HEK293T (cell line): ENCODE data around the gene CXCL11.

Experiments used
- BHLHE40 ChIP-seq: fragments of 450-650 bp; IDR thresholded peaks from 2 replicates; pipeline ENCODE4 v1.6.1; 2016; ENCODE audit warnings: mild to moderate bottlenecking, moderate library complexity, borderline replicate concordance
- L3MBTL2 ChIP-seq: fragments of 450-650 bp; conservative IDR thresholded peaks from 2 replicates; pipeline ENCODE4 v1.6.1; 2016; ENCODE audit warnings: mild to moderate bottlenecking
- SP1 ChIP-seq: fragments of 450-650 bp; IDR thresholded peaks from 2 replicates; pipeline ENCODE4 v1.6.1; 2017
- TF ChIP-seq, protein P1 (sequence below): fragments of 450-650 bp; IDR thresholded peaks from 2 replicates; pipeline ENCODE4 v1.6.1; 2016

GRCh38 chr4:76072760-76073159 is 36.9 kb upstream of the CXCL11 start:
- no peak for TF ChIP-seq L3MBTL2
- TF ChIP-seq BHLHE40 = no peak
- TF ChIP-seq SP1 = no peak
- TF ChIP-seq, protein P1, sequence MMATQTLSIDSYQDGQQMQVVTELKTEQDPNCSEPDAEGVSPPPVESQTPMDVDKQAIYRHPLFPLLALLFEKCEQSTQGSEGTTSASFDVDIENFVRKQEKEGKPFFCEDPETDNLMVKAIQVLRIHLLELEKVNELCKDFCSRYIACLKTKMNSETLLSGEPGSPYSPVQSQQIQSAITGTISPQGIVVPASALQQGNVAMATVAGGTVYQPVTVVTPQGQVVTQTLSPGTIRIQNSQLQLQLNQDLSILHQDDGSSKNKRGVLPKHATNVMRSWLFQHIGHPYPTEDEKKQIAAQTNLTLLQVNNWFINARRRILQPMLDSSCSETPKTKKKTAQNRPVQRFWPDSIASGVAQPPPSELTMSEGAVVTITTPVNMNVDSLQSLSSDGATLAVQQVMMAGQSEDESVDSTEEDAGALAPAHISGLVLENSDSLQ = no peak
